HepG2 (cell line): Measurements from ENCODE around the gene AGPAT2. TPM values are rescaled to one million over a fixed set of nuclear protein-coding genes. Genes with fewer than 3 reads are reported as not detected.

Experiments used
- AKAP8 ChIP-seq: sonication (generic); formaldehyde crosslinking; IDR thresholded peaks from 2 replicates; pipeline ENCODE4 v1.5.1; 2020; ENCODE audit warnings: mild to moderate bottlenecking, missing genetic modification reagents
- CBFB ChIP-seq: sonication (generic); formaldehyde crosslinking; IDR thresholded peaks from 2 replicates; pipeline ENCODE4 v1.4.0; 2020; ENCODE audit warnings: missing genetic modification reagents
- GATAD1 ChIP-seq: IDR thresholded peaks from 2 replicates; pipeline ENCODE4 v1.6.1; 2016; ENCODE audit warnings: missing genetic modification reagents, missing compliant biosample characterization
- HDAC2 ChIP-seq: sonication (generic); formaldehyde crosslinking; IDR thresholded peaks from 2 replicates; pipeline ENCODE4 v1.4.0; 2020; ENCODE audit warnings: missing genetic modification reagents
- HHEX ChIP-seq: IDR thresholded peaks from 2 replicates; pipeline ENCODE4 v1.6.1; 2016; ENCODE audit warnings: control low read depth
- IRF2 ChIP-seq: IDR thresholded peaks from 2 replicates; pipeline ENCODE4 v1.6.1; 2018; ENCODE audit warnings: missing genetic modification reagents, missing compliant biosample characterization
- JUND ChIP-seq: sonication (generic); formaldehyde crosslinking; IDR thresholded peaks from 2 replicates; pipeline ENCODE4 v1.8.0; 2022; ENCODE audit warnings: mild to moderate bottlenecking, missing genetic modification reagents
- KDM1A ChIP-seq: IDR thresholded peaks from 2 replicates; pipeline ENCODE4 v1.6.1; 2016; ENCODE audit warnings: missing compliant biosample characterization
- MIER2 ChIP-seq: IDR thresholded peaks from 2 replicates; pipeline ENCODE4 v1.6.1; 2016; ENCODE audit warnings: missing biosample characterization, missing genetic modification reagents
- NONO ChIP-seq, 2 experiments: fragments of 450-650 bp in 1 of 2; sonication (generic) in 1 of 2; formaldehyde crosslinking in 1 of 2; IDR thresholded peaks in 1 of 2; conservative IDR thresholded peaks in 1 of 2; 2 replicates each; pipeline versions ENCODE4 v1.6.1 to v1.8.0; 2017 to 2022; ENCODE audit warnings: mild to moderate bottlenecking in 1 of 2, missing genetic modification reagents in 1 of 2, moderate library complexity in 1 of 2
- SMARCE1 ChIP-seq: fragments of 450-650 bp; IDR thresholded peaks from 2 replicates; pipeline ENCODE4 v1.6.1; 2017; ENCODE audit warnings: borderline replicate concordance
- SOX5 ChIP-seq: IDR thresholded peaks from 2 replicates; pipeline ENCODE4 v1.6.1; 2016; ENCODE audit warnings: borderline replicate concordance
- SP4 ChIP-seq: sonication (generic); formaldehyde crosslinking; IDR thresholded peaks from 2 replicates; pipeline ENCODE4 v1.8.1; 2023; ENCODE audit warnings: mild to moderate bottlenecking, missing genetic modification reagents
- TARDBP ChIP-seq: sonication (generic); formaldehyde crosslinking; IDR thresholded peaks from 2 replicates; pipeline ENCODE4 v1.8.0; 2022; ENCODE audit warnings: mild to moderate bottlenecking, missing genetic modification reagents
- TBL1XR1 ChIP-seq: fragments of 150-350 bp; IDR thresholded peaks from 2 replicates; pipeline ENCODE4 v1.6.1; 2014; ENCODE audit warnings: borderline replicate concordance, low read length; ENCODE audit not compliant: partially characterized antibody
- ZBTB8A ChIP-seq: sonication (generic); formaldehyde crosslinking; IDR thresholded peaks from 2 replicates; pipeline ENCODE4 v1.4.0; 2020; ENCODE audit warnings: mild to moderate bottlenecking, low read depth, missing genetic modification reagents, borderline replicate concordance
- ZNF251 ChIP-seq: sonication (generic); formaldehyde crosslinking; IDR thresholded peaks from 2 replicates; pipeline ENCODE4 v1.9.0; 2021; ENCODE audit warnings: mild to moderate bottlenecking, missing genetic modification reagents
- ZNF280D ChIP-seq: sonication (generic); formaldehyde crosslinking; IDR thresholded peaks from 2 replicates; pipeline ENCODE4 v1.5.1; 2020; ENCODE audit warnings: mild to moderate bottlenecking, missing genetic modification reagents
- ZNF503 ChIP-seq: sonication (generic); formaldehyde crosslinking; IDR thresholded peaks from 2 replicates; pipeline ENCODE4 v1.4.0; 2020; ENCODE audit warnings: missing genetic modification reagents
- ZSCAN29 ChIP-seq: sonication (generic); formaldehyde crosslinking; conservative IDR thresholded peaks from 2 replicates; pipeline ENCODE4 v1.4.0; 2020; ENCODE audit warnings: mild to moderate bottlenecking, missing genetic modification reagents
- polyA plus RNA-seq, 8 experiments: library from polyadenylated mRNA; depleted of rRNA in 3 of 8; stranded (reverse) in 7 of 8; unstranded in 1 of 8; fragments of >200 nt; fragmentation: Illumina TruSeq in 4 of 8; extraction: Trizol in 4 of 8; gene quantifications; 2 replicates each; pipeline versions ENCODE4 v1.2.1 to v1.2.3, GENCODE V29; 2011 to 2016; ENCODE audit warnings: low read depth in 4 of 8, missing spikeins in 1 of 8, mixed read lengths in 1 of 8; ENCODE audit not compliant: insufficient read depth in 1 of 8
- total RNA-seq, 5 experiments: library from RNA; depleted of rRNA; stranded (reverse); fragments of >200 nt; fragmentation: Illumina TruSeq; extraction: Trizol; gene quantifications; 2 replicates each; pipeline ENCODE4 v1.2.3, GENCODE V29; 2016; ENCODE audit warnings: low read depth in 1 of 5
- TF ChIP-seq, protein P1 (sequence below): sonication (generic); formaldehyde crosslinking; IDR thresholded peaks from 2 replicates; pipeline ENCODE4 v1.4.0; 2020; ENCODE audit warnings: missing genetic modification reagents, borderline replicate concordance

The AGPAT2 gene
- total and polyA plus RNA-seq, 2 of the 13 experiments (the other 11 are each of a cell fraction or from before 2014, with no cell fraction given): 3.9 to 25.8 TPM

GRCh38 chr9:136626740-136627642 lies 60.3 kb downstream of the AGPAT2 start (continued):
- no peak for TF ChIP-seq ZNF280D (CRISPR knock-in tag)
- peak; percentile 95 for TF ChIP-seq TARDBP
- peak; percentile 94 for TF ChIP-seq CBFB (CRISPR knock-in tag)
- peak; percentile 87 for TF ChIP-seq IRF2 (CRISPR knock-in tag)
- TF ChIP-seq SP4: 0 out of 2 replicates have a peak, but pooled peaks have one; percentile 28
- TF ChIP-seq TBL1XR1: peak; percentile 83
- no peak for TF ChIP-seq ZNF251 (CRISPR knock-in tag)
- peak; percentile 94 for TF ChIP-seq KDM1A
- no peak for TF ChIP-seq ZSCAN29 (CRISPR knock-in tag)
- TF ChIP-seq SMARCE1: no peak
- 0 out of 2 replicates have a peak, but pooled peaks have one; percentile 36 for TF ChIP-seq MIER2 (CRISPR knock-in tag)
- 0 out of 2 replicates have a peak, but pooled peaks have one; percentile 4 for TF ChIP-seq JUND
- TF ChIP-seq SOX5 (CRISPR knock-in tag): peak; percentile 84
- TF ChIP-seq ZBTB8A (CRISPR knock-in tag): no peak
- no peak for TF ChIP-seq AKAP8 (CRISPR knock-in tag)
- peak; percentile 99 for TF ChIP-seq HHEX (CRISPR knock-in tag)
- TF ChIP-seq NONO (IDR thresholded peaks at IDR 0.05): no peak
- TF ChIP-seq NONO (CRISPR knock-in tag; conservative IDR thresholded peaks at IDR 0.05): peak; percentile 85
- 0 out of 2 replicates have a peak, but pooled peaks have one; percentile 51 for TF ChIP-seq GATAD1 (CRISPR knock-in tag)
- peak; percentile 99 for TF ChIP-seq HDAC2
- TF ChIP-seq, protein P1, sequence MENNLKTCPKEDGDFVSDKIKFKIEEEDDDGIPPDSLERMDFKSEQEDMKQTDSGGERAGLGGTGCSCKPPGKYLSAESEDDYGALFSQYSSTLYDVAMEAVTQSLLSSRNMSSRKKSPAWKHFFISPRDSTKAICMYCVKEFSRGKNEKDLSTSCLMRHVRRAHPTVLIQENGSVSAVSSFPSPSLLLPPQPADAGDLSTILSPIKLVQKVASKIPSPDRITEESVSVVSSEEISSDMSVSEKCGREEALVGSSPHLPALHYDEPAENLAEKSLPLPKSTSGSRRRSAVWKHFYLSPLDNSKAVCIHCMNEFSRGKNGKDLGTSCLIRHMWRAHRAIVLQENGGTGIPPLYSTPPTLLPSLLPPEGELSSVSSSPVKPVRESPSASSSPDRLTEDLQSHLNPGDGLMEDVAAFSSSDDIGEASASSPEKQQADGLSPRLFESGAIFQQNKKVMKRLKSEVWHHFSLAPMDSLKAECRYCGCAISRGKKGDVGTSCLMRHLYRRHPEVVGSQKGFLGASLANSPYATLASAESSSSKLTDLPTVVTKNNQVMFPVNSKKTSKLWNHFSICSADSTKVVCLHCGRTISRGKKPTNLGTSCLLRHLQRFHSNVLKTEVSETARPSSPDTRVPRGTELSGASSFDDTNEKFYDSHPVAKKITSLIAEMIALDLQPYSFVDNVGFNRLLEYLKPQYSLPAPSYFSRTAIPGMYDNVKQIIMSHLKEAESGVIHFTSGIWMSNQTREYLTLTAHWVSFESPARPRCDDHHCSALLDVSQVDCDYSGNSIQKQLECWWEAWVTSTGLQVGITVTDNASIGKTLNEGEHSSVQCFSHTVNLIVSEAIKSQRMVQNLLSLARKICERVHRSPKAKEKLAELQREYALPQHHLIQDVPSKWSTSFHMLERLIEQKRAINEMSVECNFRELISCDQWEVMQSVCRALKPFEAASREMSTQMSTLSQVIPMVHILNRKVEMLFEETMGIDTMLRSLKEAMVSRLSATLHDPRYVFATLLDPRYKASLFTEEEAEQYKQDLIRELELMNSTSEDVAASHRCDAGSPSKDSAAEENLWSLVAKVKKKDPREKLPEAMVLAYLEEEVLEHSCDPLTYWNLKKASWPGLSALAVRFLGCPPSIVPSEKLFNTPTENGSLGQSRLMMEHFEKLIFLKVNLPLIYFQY (CRISPR knock-in tag): peak; percentile 88; the same call in 1 of the 2 replicates
- peak; percentile 99 for TF ChIP-seq ZNF503
